HepG2 (cell line): Measurements from ENCODE around the gene STOM.

Experiments
- CTCF ChIP-seq: sonication (generic); formaldehyde crosslinking; IDR thresholded peaks from 2 replicates; pipeline ENCODE4 v1.5.0; 2020; ENCODE audit warnings: mild to moderate bottlenecking, missing genetic modification reagents, moderate library complexity
- POLR2A ChIP-seq, 2 experiments: IDR thresholded peaks; 2 replicates each; pipeline ENCODE4 v1.6.1; 2011; ENCODE audit warnings: low read depth in 2 of 2, low read length in 2 of 2, mild to moderate bottlenecking in 1 of 2, moderate library complexity in 1 of 2; ENCODE audit not compliant: insufficient read depth in 1 of 2
- ZMAT3 ChIP-seq: sonication (generic); formaldehyde crosslinking; conservative IDR thresholded peaks from 2 replicates; pipeline ENCODE4 v1.7.0; 2021; ENCODE audit warnings: missing genetic modification reagents

- TF ChIP-seq POLR2A (IDR thresholded peaks at IDR 0.05; ENCODE audit: insufficient read depth in 1 of 2, low read depth in 2 of 2, low read length in 2 of 2): no peak
- TF ChIP-seq CTCF (CRISPR knock-in tag): no peak
- TF ChIP-seq ZMAT3 (CRISPR knock-in tag): no peak
These were observed 25.0 kb downstream of the STOM start for GRCh38 chr9:121345070-121345469.
